Esophagus muscularis mucosa (tissue), 4 donors: ENCODE data around the gene GDF7. TPM values are rescaled to one million over a fixed set of nuclear protein-coding genes. Genes with fewer than 3 reads are reported as not detected.
A peak's percentile ranks its signal among the peaks of the same experiment; 100 is the strongest.

ENCODE experiments used
- DNase-seq: peaks from one replicate; pipeline ENCODE4 v3.0.0-alpha.2; 2017; ENCODE audit errors: extremely low spot score
- H3K27ac ChIP-seq, 4 donors: fragments of 200-600 bp; sonication (generic); replicated peaks in 1 of 4; 1 replicate in 3 of 4; 2 replicates in 1 of 4; pipeline ENCODE4 v1.5.1; 2016 to 2019; ENCODE audit warnings: mild to moderate bottlenecking in 1 of 4
- H3K27me3 ChIP-seq, 4 donors: fragments of 200-600 bp; sonication (generic); one replicate each; pipeline versions ENCODE4 v1.5.1 to v1.6.0; 2016 to 2019
- H3K36me3 ChIP-seq, 4 donors: fragments of 200-600 bp; sonication (generic); one replicate each; pipeline ENCODE4 v1.5.1; 2016 to 2019
- H3K4me1 ChIP-seq, 4 donors: fragments of 200-600 bp; sonication (generic); one replicate each; pipeline ENCODE4 v1.5.1; 2016 to 2019
- H3K4me3 ChIP-seq, 4 donors: fragments of 200-600 bp; sonication (generic); 1 replicate in 2 of 4; 2 replicates in 2 of 4; pipeline ENCODE4 v1.5.1; 2016 to 2019; ENCODE audit warnings: mild to moderate bottlenecking in 4 of 4, moderate library complexity in 1 of 4
- H3K9me3 ChIP-seq, 4 donors: fragments of 200-600 bp; sonication (generic); 1 replicate in 3 of 4; 2 replicates in 1 of 4; pipeline ENCODE4 v1.5.1; 2016 to 2019
- CTCF ChIP-seq, 3 experiments: fragments of 200-600 bp in 2 of 3; fragments of 450-650 bp in 1 of 3; sonication (generic) in 2 of 3; IDR thresholded peaks; one replicate each; pipeline ENCODE4 v1.5.1; 2017 to 2019; ENCODE audit warnings: antibody characterized with exemption in 3 of 3, mild to moderate bottlenecking in 2 of 3, moderate library complexity in 1 of 3
- EP300 ChIP-seq: sonication (generic); formaldehyde crosslinking; IDR thresholded peaks from one replicate; pipeline ENCODE4 v1.6.1; 2017; ENCODE audit warnings: antibody characterized with exemption
- POLR2A ChIP-seq: fragments of 450-650 bp; IDR thresholded peaks from one replicate; pipeline ENCODE4 v1.6.1; 2017; ENCODE audit warnings: antibody characterized with exemption, moderate library complexity, mild to moderate bottlenecking, low read depth
- POLR2AphosphoS5 ChIP-seq, 2 donors: sonication (generic); formaldehyde crosslinking; IDR thresholded peaks; one replicate each; pipeline ENCODE4 v1.6.1; 2017; ENCODE audit warnings: antibody characterized with exemption in 2 of 2
- WGBS: methylation state at CpG from one replicate; pipeline ENCODE4 v1.1.5; 2018; 5-methylcytosine and 5-hydroxymethylcytosine counted together
- intact Hi-C: fragments of 100-400 bp; cut with DNase I; formaldehyde crosslinking; loops from one replicate; pipeline ENCODE4 v1.15.1; 2023
- total RNA-seq, 4 donors: library from RNA; depleted of rRNA; stranded (reverse); fragments of >200 nt; gene quantifications; one replicate each; pipeline versions ENCODE4 v1.1.0 to v1.2.1, GENCODE V29; 2016

Gene GDF7
- total RNA-seq, 4 donors from 2014 or later: 2.7 to 10.4 (median 7.4) TPM

- no peaks in the 10 kb centered on the region for H3K36me3 ChIP-seq
- intact Hi-C loops: no loop called here
- no peak overlapping the region for H3K27ac ChIP-seq
- TF ChIP-seq POLR2AphosphoS5 (IDR thresholded peaks at IDR 0.05): no peak
- TF ChIP-seq EP300: no peak
- no peak for TF ChIP-seq CTCF (IDR thresholded peaks at IDR 0.05)
- TF ChIP-seq POLR2A: no peak
- no peak for DNase-seq
- H3K4me1 ChIP-seq: peaks cover 34 to 76% (median 67%) of the 10 kb centered on the region in 4 donors
- peaks cover 4 to 91% (median 52%) of the 10 kb centered on the region in 4 donors for H3K27me3 ChIP-seq
- WGBS: 37% methylated on average over 5 of the region's 60 CpGs
- peak overlapping the region; percentile 19 to 39 (median 30) for H3K4me3 ChIP-seq
- no peaks in the 10 kb centered on the region for H3K9me3 ChIP-seq
These were observed 4.2 kb downstream of the GDF7 start for GRCh38 chr2:20671036-20671735.

- intact Hi-C loops: no loop called here
- DNase-seq: no peak
- H3K4me3 ChIP-seq: no peak overlapping the region
These were observed 4.8 kb downstream of the GDF7 start for GRCh38 chr2:20671736-20672080.

GRCh38 chr2:20672201-20672951, 5.4 kb downstream of the GDF7 start:
- TF ChIP-seq CTCF (IDR thresholded peaks at IDR 0.05) (no peak), POLR2A (no peak), POLR2AphosphoS5 (IDR thresholded peaks at IDR 0.05) (no peak), EP300 (no peak)
- WGBS: 46% methylated on average over 8 of the region's 18 CpGs
- no peak for DNase-seq
- H3K4me3 ChIP-seq: no peak overlapping the region
- peaks cover 4 to 80% (median 48%) of the 10 kb centered on the region in 4 donors for H3K27me3 ChIP-seq
- peak overlapping the region in 2 of 4 donors; percentile 8 to 43 for H3K27ac ChIP-seq
- H3K4me1 ChIP-seq: peaks cover 27 to 72% (median 59%) of the 10 kb centered on the region in 4 donors
- H3K9me3 ChIP-seq: no peaks in the 10 kb centered on the region
- intact Hi-C loops: no loop called here
- H3K36me3 ChIP-seq: no peaks in the 10 kb centered on the region

More at GRCh38 chr2:20671736-20672080, 4.8 kb downstream of the GDF7 start:
- H3K27me3 ChIP-seq: peaks cover 4 to 86% (median 49%) of the 10 kb centered on the region in 4 donors
- H3K4me1 ChIP-seq: peaks cover 28 to 76% (median 64%) of the 10 kb centered on the region in 4 donors
- 26% methylated on average over 13 of the region's 13 CpGs for WGBS
- H3K27ac ChIP-seq: peak overlapping the region in 1 of 4 donors; percentile 43
- TF ChIP-seq POLR2A: no peak
- TF ChIP-seq POLR2AphosphoS5 (IDR thresholded peaks at IDR 0.05): no peak
- no peak for TF ChIP-seq CTCF (IDR thresholded peaks at IDR 0.05)
- TF ChIP-seq EP300: no peak
- H3K9me3 ChIP-seq: no peaks in the 10 kb centered on the region
- H3K36me3 ChIP-seq: no peaks in the 10 kb centered on the region

- H3K4me1 ChIP-seq: peaks cover 24 to 61% (median 51%) of the 10 kb centered on the region in 4 donors
- peaks cover 4 to 66% (median 37%) of the 10 kb centered on the region in 4 donors for H3K27me3 ChIP-seq
- DNase-seq: no peak
These were observed 6.9 kb downstream of the GDF7 start for GRCh38 chr2:20673686-20674308.

More at GRCh38 chr2:20673686-20674308, 6.9 kb downstream of the GDF7 start:
- Histone ChIP-seq H3K36me3 (no peaks in the 10 kb centered on the region), H3K27ac (peak overlapping the region in 1 of 4 donors; percentile 58), H3K9me3 (no peaks in the 10 kb centered on the region), H3K4me3 (no peak overlapping the region)
- WGBS: 86% methylated on average over 5 of the region's 5 CpGs
- TF ChIP-seq CTCF (IDR thresholded peaks at IDR 0.05) (no peak), POLR2A (no peak), POLR2AphosphoS5 (IDR thresholded peaks at IDR 0.05) (no peak), EP300 (no peak)
- intact Hi-C loops: no loop called here
